Measurements from ENCODE around the gene DNER.

The DNER gene

GRCh38 chr2:229633556-229633955 is 80.8 kb downstream of the DNER start:
- TF ChIP-seq, protein P1, sequence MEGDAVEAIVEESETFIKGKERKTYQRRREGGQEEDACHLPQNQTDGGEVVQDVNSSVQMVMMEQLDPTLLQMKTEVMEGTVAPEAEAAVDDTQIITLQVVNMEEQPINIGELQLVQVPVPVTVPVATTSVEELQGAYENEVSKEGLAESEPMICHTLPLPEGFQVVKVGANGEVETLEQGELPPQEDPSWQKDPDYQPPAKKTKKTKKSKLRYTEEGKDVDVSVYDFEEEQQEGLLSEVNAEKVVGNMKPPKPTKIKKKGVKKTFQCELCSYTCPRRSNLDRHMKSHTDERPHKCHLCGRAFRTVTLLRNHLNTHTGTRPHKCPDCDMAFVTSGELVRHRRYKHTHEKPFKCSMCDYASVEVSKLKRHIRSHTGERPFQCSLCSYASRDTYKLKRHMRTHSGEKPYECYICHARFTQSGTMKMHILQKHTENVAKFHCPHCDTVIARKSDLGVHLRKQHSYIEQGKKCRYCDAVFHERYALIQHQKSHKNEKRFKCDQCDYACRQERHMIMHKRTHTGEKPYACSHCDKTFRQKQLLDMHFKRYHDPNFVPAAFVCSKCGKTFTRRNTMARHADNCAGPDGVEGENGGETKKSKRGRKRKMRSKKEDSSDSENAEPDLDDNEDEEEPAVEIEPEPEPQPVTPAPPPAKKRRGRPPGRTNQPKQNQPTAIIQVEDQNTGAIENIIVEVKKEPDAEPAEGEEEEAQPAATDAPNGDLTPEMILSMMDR (IDR thresholded peaks at IDR 0.05) = no peak
- Histone ChIP-seq H3K4me1 (ENCODE audit: control insufficient read depth in 1 of 2, insufficient read depth in 1 of 2, low read depth in 1 of 2, low read length in 1 of 2) (no peaks in the 10 kb centered on the region), H3K36me3 (no peaks in the 10 kb centered on the region)

GRCh38 chr2:229629039-229629438 is 85.3 kb downstream of the DNER start:
- TF ChIP-seq, protein P1 (IDR thresholded peaks at IDR 0.05) = no peak
- no peak overlapping the region for H3K4me3 ChIP-seq (ENCODE audit: low read depth in 1 of 2, low read length in 1 of 2)
- peaks cover 9% of the 10 kb centered on the region for H3K27me3 ChIP-seq
- no peaks in the 10 kb centered on the region for H3K9me3 ChIP-seq
- no peaks in the 10 kb centered on the region for H3K4me1 ChIP-seq (ENCODE audit: control insufficient read depth in 1 of 2, insufficient read depth in 1 of 2, low read depth in 1 of 2, low read length in 1 of 2)
- H3K36me3 ChIP-seq = no peaks in the 10 kb centered on the region
- H3K27ac ChIP-seq = no peak overlapping the region

More at GRCh38 chr2:229633556-229633955, 80.8 kb downstream of the DNER start:
- Histone ChIP-seq H3K27ac (no peak overlapping the region), H3K4me3 (ENCODE audit: low read depth in 1 of 2, low read length in 1 of 2) (no peak overlapping the region), H3K9me3 (no peaks in the 10 kb centered on the region), H3K27me3 (peaks cover 9% of the 10 kb centered on the region)

- Histone ChIP-seq H3K4me1 (ENCODE audit: control insufficient read depth in 1 of 2, insufficient read depth in 1 of 2, low read depth in 1 of 2, low read length in 1 of 2) (no peaks in the 10 kb centered on the region), H3K36me3 (no peaks in the 10 kb centered on the region), H3K9me3 (no peaks in the 10 kb centered on the region), H3K4me3 (ENCODE audit: low read depth in 1 of 2, low read length in 1 of 2) (no peak overlapping the region), H3K27ac (no peak overlapping the region), H3K27me3 (no peaks in the 10 kb centered on the region)
- TF ChIP-seq, protein P1 (IDR thresholded peaks at IDR 0.05) = no peak
Observed at GRCh38 chr2:229627728-229628127, 86.6 kb downstream of the DNER start.

DNA sequence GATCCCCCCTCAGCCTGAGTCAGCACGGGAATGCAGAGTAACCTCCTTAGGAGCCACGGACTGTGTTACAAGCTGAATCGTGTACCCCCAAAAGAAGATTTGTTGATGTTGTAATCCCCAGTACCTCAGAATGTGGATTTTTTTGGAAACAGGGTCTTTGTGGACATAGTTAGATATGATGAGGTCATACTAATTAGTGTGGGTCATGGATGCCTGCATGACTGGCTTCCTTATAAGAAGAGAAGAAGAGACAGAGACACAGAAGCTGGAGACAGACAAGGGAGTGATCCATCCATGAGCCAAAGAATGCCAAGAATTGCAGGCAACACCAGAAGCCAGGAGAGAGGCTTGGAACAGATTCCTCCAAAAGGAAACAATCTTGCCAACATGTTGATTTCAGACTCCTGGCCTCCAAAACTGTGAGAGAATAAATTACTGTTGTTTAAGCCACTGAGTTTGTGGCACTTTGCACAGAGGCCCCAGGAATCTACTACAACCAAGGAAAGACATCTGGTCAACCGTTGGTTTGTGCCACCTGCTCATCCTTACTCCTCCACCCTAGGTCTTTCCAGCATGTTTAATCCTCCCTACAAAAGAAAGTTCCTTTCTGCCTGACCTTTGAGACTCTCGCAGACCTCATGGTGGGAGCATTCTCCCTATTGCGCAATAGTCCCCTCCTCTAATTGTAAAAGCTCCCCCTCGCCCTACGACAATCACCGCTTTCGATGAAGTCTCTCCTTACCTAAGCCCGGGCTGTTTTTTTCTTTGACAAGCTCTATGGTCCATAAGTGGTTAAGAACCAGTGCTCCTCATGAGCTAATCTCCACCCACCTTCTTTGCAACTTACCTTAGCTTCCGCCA is 91.6 kb downstream of the DNER start:
- Histone ChIP-seq H3K4me1 (ENCODE audit: control insufficient read depth in 1 of 2, insufficient read depth in 1 of 2, low read depth in 1 of 2, low read length in 1 of 2) (no peaks in the 10 kb centered on the region), H3K4me3 (ENCODE audit: low read depth in 1 of 2, low read length in 1 of 2) (no peak overlapping the region), H3K9me3 (no peaks in the 10 kb centered on the region), H3K27me3 (no peaks in the 10 kb centered on the region), H3K27ac (no peak overlapping the region), H3K36me3 (no peaks in the 10 kb centered on the region)
- TF ChIP-seq, protein P1 (IDR thresholded peaks at IDR 0.05) = no peak

- Histone ChIP-seq H3K4me3 (ENCODE audit: low read depth in 1 of 2, low read length in 1 of 2) (no peak overlapping the region), H3K36me3 (no peaks in the 10 kb centered on the region), H3K27ac (no peak overlapping the region), H3K9me3 (no peaks in the 10 kb centered on the region), H3K27me3 (no peaks in the 10 kb centered on the region), H3K4me1 (ENCODE audit: control insufficient read depth in 1 of 2, insufficient read depth in 1 of 2, low read depth in 1 of 2, low read length in 1 of 2) (no peaks in the 10 kb centered on the region)
- TF ChIP-seq, protein P1 (IDR thresholded peaks at IDR 0.05) = no peak
Observed at GRCh38 chr2:229620759-229621158, 93.6 kb downstream of the DNER start.

Measured in neutrophil (primary cell).